ENCODE data around the gene HSPB3.

Gene HSPB3

DNA sequence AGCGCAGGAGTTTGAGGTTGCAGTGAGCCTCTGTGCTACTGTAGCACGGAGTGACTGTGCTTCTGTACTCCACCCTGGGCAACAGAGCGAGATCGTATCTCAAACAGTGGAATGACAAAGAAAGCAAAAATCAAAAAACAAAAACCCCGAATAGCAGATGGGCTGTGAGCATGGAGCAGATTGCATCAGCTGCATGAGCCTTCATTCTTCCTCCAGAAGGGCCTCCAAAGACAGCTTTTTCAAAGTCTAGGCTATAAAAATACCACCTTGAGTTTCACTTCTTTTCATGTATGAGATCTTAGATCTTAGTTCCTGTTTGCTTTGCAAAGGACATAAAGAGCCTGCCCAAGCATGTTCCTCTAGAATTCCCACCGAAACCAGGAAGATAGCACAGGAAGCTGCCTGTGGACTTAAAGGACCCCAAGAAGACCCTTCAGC is 15.0 kb upstream of the HSPB3 start:
- TF ChIP-seq, protein P1, sequence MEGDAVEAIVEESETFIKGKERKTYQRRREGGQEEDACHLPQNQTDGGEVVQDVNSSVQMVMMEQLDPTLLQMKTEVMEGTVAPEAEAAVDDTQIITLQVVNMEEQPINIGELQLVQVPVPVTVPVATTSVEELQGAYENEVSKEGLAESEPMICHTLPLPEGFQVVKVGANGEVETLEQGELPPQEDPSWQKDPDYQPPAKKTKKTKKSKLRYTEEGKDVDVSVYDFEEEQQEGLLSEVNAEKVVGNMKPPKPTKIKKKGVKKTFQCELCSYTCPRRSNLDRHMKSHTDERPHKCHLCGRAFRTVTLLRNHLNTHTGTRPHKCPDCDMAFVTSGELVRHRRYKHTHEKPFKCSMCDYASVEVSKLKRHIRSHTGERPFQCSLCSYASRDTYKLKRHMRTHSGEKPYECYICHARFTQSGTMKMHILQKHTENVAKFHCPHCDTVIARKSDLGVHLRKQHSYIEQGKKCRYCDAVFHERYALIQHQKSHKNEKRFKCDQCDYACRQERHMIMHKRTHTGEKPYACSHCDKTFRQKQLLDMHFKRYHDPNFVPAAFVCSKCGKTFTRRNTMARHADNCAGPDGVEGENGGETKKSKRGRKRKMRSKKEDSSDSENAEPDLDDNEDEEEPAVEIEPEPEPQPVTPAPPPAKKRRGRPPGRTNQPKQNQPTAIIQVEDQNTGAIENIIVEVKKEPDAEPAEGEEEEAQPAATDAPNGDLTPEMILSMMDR (IDR thresholded peaks at IDR 0.05; ENCODE audit: control extremely low read depth, extremely low read depth, low read depth, missing control alignments) = no peak
- CTCF ChIA-PET = interaction anchor here (0.9 to 2.5 kb wide), 4 partner anchors 9 to 49 kb away, joined by 3 to 12 read pairs (median 4); no protein-coding TSS in a partner anchor
- POLR2A ChIA-PET = interaction anchor here (0.7 kb wide), 1 partner anchor 130 kb away, joined by 3 read pairs; the partner anchor contains the start of gene ARL15
- peak; percentile 48 for DNase-seq (ENCODE audit: extremely low spot score)

DNA sequence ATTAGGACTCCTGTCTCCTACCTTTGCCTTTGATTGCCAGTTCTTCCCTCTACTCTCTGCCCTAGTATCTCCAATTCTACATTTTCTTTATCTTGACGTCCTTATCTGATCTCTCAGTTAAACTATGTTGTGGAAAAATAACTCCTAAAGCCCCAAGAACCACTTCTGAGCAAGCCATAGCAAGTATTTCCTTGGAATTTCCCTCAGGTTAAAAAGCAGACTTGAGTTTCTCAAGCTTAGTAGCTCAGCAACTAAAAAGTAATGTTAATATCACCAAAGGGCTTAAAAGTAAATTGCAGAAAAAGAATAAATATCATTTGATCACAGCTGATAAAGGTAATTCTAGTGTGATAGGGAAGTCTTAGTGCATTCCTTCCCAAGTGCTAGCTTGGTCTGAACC is 13.2 kb upstream of the HSPB3 start:
- no peak for DNase-seq (ENCODE audit: extremely low spot score)
- CTCF ChIA-PET = interaction anchor here (1.2 to 2.4 kb wide), 5 partner anchors 8 to 47 kb away, joined by 3 to 26 read pairs (median 6); partner anchors contain the start of gene HSPB3
- POLR2A ChIA-PET = no interaction called here
- TF ChIP-seq, protein P1 (IDR thresholded peaks at IDR 0.05; ENCODE audit: control extremely low read depth, extremely low read depth, low read depth, missing control alignments) = no peak

DNA sequence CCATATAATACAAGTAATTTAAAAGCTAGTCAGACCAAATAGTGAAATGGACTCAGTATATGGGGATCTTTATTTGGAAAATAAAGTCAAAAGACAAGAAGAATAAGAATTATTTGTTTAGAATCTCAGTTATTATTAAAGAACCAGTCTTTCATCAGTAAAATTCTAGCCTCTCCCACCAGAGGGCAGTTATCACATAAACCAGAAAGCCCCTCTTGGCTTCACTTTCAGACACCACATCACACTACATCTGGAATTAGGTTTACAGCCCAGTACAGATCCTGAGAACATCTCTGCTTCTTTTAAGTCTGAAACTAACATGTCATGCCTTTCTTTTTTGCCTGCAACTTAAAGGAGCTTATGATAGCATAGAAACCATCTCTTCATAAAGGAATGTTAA is 12.2 kb upstream of the HSPB3 start:
- POLR2A ChIA-PET = no interaction called here

DNA sequence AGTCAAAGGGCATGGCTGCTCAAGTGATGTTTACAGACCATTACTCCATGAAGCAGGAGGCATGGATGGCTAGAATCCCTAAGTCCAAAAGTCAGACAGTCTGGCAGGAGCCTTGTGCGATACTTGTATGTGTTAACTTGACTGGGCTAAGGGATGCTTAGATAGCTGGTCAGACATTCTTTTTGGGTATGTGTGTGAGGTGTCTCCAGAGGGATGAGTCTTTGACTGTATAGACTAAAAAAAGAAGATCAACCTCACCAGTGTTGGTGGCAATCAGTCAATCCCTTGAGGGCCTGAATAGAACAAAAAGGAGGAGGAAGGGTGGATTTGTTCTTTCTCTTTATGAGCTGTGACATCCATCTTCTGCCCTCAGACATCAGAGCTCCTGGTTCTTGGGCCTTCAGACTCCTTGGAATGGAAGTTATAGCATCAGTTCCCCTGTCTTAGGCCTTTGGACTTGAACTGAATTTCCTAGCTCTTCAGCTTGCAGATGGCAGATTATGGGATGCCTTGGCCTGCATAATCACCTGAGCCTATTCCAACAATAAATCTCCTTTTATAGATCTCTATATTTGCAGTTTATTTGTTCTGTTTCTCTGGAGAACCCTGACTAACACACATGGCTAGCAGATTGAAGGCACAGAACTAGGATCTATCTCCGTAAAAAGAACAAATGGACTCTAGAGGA is 9.7 kb upstream of the HSPB3 start:
- TF ChIP-seq, protein P1 (IDR thresholded peaks at IDR 0.05; ENCODE audit: control extremely low read depth, extremely low read depth, low read depth, missing control alignments) = no peak
- ChIA-PET POLR2A (no interaction called here), CTCF (interaction anchor here (1.2 to 2.5 kb wide), 5 partner anchors 9 to 399 kb away, joined by 3 to 8 read pairs (median 4); partner anchors contain the start of gene HSPB3)
- DNase-seq (ENCODE audit: extremely low spot score) = no peak

More for the DNA sequence above, 12.2 kb upstream of the HSPB3 start:
- CTCF ChIA-PET = interaction anchor here (0.9 to 2.4 kb wide), 11 partner anchors 9 to 424 kb away, joined by 3 to 26 read pairs (median 4); partner anchors contain the start of gene HSPB3
- TF ChIP-seq, protein P1 (IDR thresholded peaks at IDR 0.05; ENCODE audit: control extremely low read depth, extremely low read depth, low read depth, missing control alignments) = peak; percentile 22
- peak; percentile 37 for DNase-seq (ENCODE audit: extremely low spot score)

DNA sequence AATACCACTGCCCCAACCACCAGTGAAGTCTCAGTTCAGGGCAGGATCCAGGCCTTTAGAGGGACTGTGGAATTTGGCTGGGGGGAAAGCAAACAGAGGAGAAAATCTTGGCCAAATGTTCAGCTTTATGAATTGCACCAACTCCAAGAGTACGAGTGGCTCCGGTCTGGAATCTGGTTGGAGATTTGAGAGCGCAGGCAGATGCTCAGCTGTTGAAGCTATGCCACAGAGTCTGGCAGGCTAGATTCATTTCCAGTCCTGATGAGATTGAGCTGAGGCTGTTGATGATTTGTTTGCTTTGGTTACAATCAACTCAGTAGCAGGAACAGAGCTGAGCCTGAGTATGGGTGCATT is 9.1 kb upstream of the HSPB3 start:
- DNase-seq (ENCODE audit: extremely low spot score) = no peak
- TF ChIP-seq, protein P1 (IDR thresholded peaks at IDR 0.05; ENCODE audit: control extremely low read depth, extremely low read depth, low read depth, missing control alignments) = no peak
- ChIA-PET POLR2A (no interaction called here), CTCF (interaction anchor here (1.0 to 2.5 kb wide), 6 partner anchors 9 to 399 kb away, joined by 3 to 8 read pairs (median 4); partner anchors contain the start of gene HSPB3)

DNA sequence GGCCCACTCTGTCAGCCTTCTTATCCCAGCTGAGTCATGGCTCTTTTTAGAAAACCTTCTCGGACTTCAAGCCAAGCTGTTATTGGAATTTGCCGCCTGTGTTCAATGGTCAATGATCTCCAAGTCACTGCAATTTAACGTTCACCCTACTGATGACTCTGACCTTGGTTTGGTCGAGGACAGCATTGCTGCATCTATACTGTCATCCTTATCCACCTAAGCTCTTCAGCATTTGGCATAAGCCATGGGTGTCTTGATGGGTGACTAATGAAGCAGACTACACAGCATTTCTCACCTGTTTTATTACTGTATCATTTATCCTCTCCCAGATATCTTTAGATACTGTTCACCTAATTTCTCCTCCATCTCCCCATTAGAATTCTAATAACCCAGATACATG is 5.6 kb upstream of the HSPB3 start:
- ChIA-PET POLR2A (no interaction called here), CTCF (interaction anchor here (1.3 to 1.5 kb wide), 2 partner anchors 9 to 33 kb away, joined by 3 read pairs; no protein-coding TSS in a partner anchor)
- TF ChIP-seq, protein P1 (IDR thresholded peaks at IDR 0.05; ENCODE audit: control extremely low read depth, extremely low read depth, low read depth, missing control alignments) = no peak
- DNase-seq (ENCODE audit: extremely low spot score) = no peak
